SK-N-MC (cell line): Measurements from ENCODE around the gene MUC21.
A peak's percentile ranks its signal among the peaks of the same experiment; 100 is the strongest.

Experiments used
- DNase-seq: peaks from one replicate; pipeline ENCODE4 v3.0.0-alpha.2; 2011; ENCODE audit warnings: low read depth, low spot score
- H3K27ac ChIP-seq: fragments of 200-600 bp; sonication (generic); 2 replicates; pipeline ENCODE4 v1.5.1; 2016; ENCODE audit warnings: mixed run types
- H3K36me3 ChIP-seq: fragments of 200-600 bp; sonication (generic); 2 replicates; pipeline ENCODE4 v1.6.1; 2017; ENCODE audit warnings: antibody characterized with exemption, low read length, mixed read lengths; ENCODE audit not compliant: insufficient read depth
- H3K4me3 ChIP-seq: fragments of 200-600 bp; sonication (generic); 2 replicates; pipeline ENCODE4 v1.5.1; 2016
- H3K9ac ChIP-seq: fragments of 200-600 bp; sonication (generic); 2 replicates; pipeline ENCODE4 v1.8.0; 2017; ENCODE audit warnings: mixed run types, mixed read lengths; ENCODE audit not compliant: insufficient read length
- H3K9me3 ChIP-seq: fragments of 200-600 bp; sonication (generic); 2 replicates; pipeline ENCODE4 v1.6.1; 2017; ENCODE audit warnings: low read depth, mild to moderate bottlenecking, antibody characterized with exemption, low read length, moderate library complexity, mixed read lengths
- EZH2 ChIP-seq: fragments of 200-600 bp; sonication (generic); IDR thresholded peaks from one replicate; pipeline ENCODE4 v1.6.1; 2017; ENCODE audit warnings: antibody characterized with exemption
- FOXP2 ChIP-seq: optimal IDR thresholded peaks from 2 replicates; pipeline ENCODE3; 2011; ENCODE audit warnings: mild to moderate bottlenecking, moderate library complexity; ENCODE audit not compliant: insufficient read depth; ENCODE audit errors: extremely low read length, control extremely low read depth
- POLR2AphosphoS5 ChIP-seq: IDR thresholded peaks from 2 replicates; pipeline ENCODE4 v1.6.1; 2012; ENCODE audit warnings: mild to moderate bottlenecking, low read depth, low read length, borderline replicate concordance

The MUC21 gene

GRCh38 chr6:30983439-30983838 is at the start of gene MUC21:
Gene MUC21 (plus strand): TSS chr6:30983718. CDS start chr6:30983959, 241 bp downstream.
- peak within 1 kb of the TSS; percentile 62; the same call in 1 of the 2 replicates for H3K4me3 ChIP-seq
- TF ChIP-seq EZH2 (no peak), FOXP2 (no peak), POLR2AphosphoS5 (no peak)
- no peaks in the 10 kb centered on the region for H3K9me3 ChIP-seq
- H3K36me3 ChIP-seq, result no peaks in the 10 kb centered on the region
- H3K27ac ChIP-seq, result no peak within 1 kb of the TSS
- H3K9ac ChIP-seq, result no peak within 1 kb of the TSS
- no peak for DNase-seq

- H3K27ac ChIP-seq, result no peak overlapping the region
- no peak overlapping the region for H3K4me3 ChIP-seq
- H3K36me3 ChIP-seq, result no peaks in the 10 kb centered on the region
- no peaks in the 10 kb centered on the region for H3K9me3 ChIP-seq
- TF ChIP-seq POLR2AphosphoS5, result no peak
- no peak for TF ChIP-seq FOXP2
- no peak for TF ChIP-seq EZH2
- no peak overlapping the region for H3K9ac ChIP-seq
- DNase-seq, result no peak
Measured at GRCh38 chr6:30935018-30935417, 48.5 kb upstream of the MUC21 start.

GRCh38 chr6:30937265-30937664 is 46.3 kb upstream of the MUC21 start:
- DNase-seq, result no peak
- Histone ChIP-seq H3K9me3 (no peaks in the 10 kb centered on the region), H3K4me3 (no peak overlapping the region), H3K36me3 (no peaks in the 10 kb centered on the region), H3K9ac (no peak overlapping the region), H3K27ac (no peak overlapping the region)
- TF ChIP-seq EZH2, result no peak
- no peak for TF ChIP-seq FOXP2

DNA sequence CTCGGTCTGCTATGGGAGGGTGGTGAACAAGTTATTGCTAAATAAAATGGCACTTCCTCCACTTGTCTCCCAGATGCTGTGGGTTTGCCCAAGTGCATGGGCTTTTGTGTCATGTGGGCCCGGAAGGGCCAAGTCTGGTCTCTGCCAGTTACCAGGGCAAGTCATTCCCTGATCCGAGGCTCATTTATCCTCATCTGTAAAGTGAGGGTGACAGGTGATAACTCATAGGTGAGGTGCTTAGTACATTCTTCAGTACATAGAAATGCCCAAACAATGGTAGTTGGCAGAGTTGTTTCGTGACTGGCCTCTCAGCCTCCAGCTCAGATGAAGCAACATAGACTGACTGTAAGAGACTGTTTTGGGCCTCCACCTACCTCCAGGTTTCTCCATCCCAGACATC is 44.8 kb upstream of the MUC21 start:
- Histone ChIP-seq H3K9me3 (no peaks in the 10 kb centered on the region), H3K36me3 (no peaks in the 10 kb centered on the region), H3K27ac (no peak overlapping the region), H3K9ac (no peak overlapping the region), H3K4me3 (no peak overlapping the region)
- TF ChIP-seq FOXP2, result no peak
- no peak for TF ChIP-seq POLR2AphosphoS5
- TF ChIP-seq EZH2, result no peak
- DNase-seq, result no peak

- DNase-seq, result no peak
- H3K9me3 ChIP-seq, result no peaks in the 10 kb centered on the region
- no peak overlapping the region for H3K4me3 ChIP-seq
- H3K9ac ChIP-seq, result no peak overlapping the region
- H3K36me3 ChIP-seq, result no peaks in the 10 kb centered on the region
- no peak overlapping the region for H3K27ac ChIP-seq
- no peak for TF ChIP-seq FOXP2
- no peak for TF ChIP-seq EZH2
- TF ChIP-seq POLR2AphosphoS5, result no peak
Measured at GRCh38 chr6:30939473-30939872, 44.0 kb upstream of the MUC21 start.

- no peak for DNase-seq
- TF ChIP-seq EZH2 (no peak), FOXP2 (no peak), POLR2AphosphoS5 (no peak)
- no peak within 1 kb of the TSS for H3K27ac ChIP-seq
- H3K9ac ChIP-seq, result no peak within 1 kb of the TSS
- H3K36me3 ChIP-seq, result no peaks in the 10 kb centered on the region
- no peaks in the 10 kb centered on the region for H3K9me3 ChIP-seq
- H3K4me3 ChIP-seq, result no peak within 1 kb of the TSS
Measured at GRCh38 chr6:30940361-30940986, 43.0 kb upstream of the MUC21 start, which contains the start of gene MUCL3. Gene MUCL3 (plus strand): TSS chr6:30940973. CDS start chr6:30941000, 27 bp downstream.

DNA sequence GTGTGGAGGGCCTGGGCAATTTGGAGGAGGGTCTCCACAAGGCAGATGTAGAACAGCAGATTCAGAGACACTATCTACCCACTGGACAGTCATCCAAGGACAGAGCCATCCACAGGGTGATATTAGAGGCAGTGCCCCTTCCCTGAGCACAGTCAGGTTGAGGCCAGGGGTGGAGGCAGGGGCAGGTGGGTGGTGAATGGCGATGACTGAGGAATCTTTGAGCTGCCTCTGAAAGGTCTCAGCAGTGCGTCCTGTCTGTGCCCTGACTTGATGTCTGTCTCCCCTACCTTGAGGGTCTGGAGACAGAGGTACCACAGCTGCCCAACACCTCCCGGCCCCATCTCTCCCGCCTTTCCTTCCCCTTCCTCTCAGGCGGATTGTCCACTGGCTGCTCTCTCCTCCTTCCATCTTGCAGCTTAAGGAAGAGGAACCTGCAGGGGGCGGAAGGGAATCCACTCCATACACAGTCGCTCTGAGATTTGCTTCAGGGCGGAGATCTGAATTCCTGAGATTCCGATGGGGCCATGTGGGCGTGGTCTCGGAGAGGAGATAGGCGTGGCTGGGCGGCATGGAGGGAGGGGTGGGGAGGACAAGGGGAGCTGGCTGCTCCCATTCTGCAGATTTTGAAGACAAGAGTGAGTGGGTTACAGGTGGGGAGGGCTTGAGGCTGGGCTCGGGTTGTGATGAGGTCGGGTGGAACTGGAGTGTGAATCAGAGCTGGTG is 41.0 kb upstream of the MUC21 start:
- Histone ChIP-seq H3K36me3 (no peaks in the 10 kb centered on the region), H3K9me3 (no peaks in the 10 kb centered on the region), H3K4me3 (peak overlapping the region; percentile 57), H3K27ac (no peak overlapping the region), H3K9ac (no peak overlapping the region)
- TF ChIP-seq FOXP2 (no peak), EZH2 (no peak), POLR2AphosphoS5 (no peak)
- DNase-seq, result peak; percentile 88

- no peak overlapping the region for H3K9ac ChIP-seq
- H3K9me3 ChIP-seq, result no peaks in the 10 kb centered on the region
- TF ChIP-seq FOXP2 (no peak), EZH2 (no peak), POLR2AphosphoS5 (no peak)
- no peak overlapping the region for H3K27ac ChIP-seq
- no peak overlapping the region for H3K4me3 ChIP-seq
- no peak for DNase-seq
- H3K36me3 ChIP-seq, result no peaks in the 10 kb centered on the region
Measured at GRCh38 chr6:30944051-30944450, 39.5 kb upstream of the MUC21 start.

DNA sequence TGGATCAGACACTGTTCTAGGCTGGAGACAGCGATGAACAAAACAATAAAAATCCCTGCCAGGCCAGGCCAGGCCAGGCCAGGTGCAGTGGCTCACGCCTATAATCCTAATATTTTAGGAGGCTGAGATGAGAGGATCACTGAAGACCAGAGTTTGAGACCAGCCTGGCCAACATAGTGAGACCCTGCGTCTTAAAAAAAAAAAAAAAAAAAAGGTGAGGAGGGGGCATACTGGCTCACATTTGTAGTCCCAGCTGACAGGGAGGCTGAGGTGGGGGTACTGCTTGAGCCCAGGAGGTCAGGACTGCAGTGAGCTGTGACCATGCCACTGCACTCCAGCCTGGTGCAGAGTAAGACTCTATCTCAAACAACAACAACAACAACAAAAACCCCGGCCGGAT is 38.2 kb upstream of the MUC21 start:
- Histone ChIP-seq H3K36me3 (no peaks in the 10 kb centered on the region), H3K4me3 (no peak overlapping the region), H3K27ac (no peak overlapping the region), H3K9me3 (no peaks in the 10 kb centered on the region), H3K9ac (no peak overlapping the region)
- DNase-seq, result no peak
- TF ChIP-seq FOXP2, result no peak
